ENCODE measurements around the gene CDK15. TPM values are rescaled to one million over a fixed set of nuclear protein-coding genes. Genes with fewer than 3 reads are reported as not detected.

Gene CDK15
- total RNA-seq, 2 donors from 2014 or later = 0.52 TPM; not detected in 1

DNA sequence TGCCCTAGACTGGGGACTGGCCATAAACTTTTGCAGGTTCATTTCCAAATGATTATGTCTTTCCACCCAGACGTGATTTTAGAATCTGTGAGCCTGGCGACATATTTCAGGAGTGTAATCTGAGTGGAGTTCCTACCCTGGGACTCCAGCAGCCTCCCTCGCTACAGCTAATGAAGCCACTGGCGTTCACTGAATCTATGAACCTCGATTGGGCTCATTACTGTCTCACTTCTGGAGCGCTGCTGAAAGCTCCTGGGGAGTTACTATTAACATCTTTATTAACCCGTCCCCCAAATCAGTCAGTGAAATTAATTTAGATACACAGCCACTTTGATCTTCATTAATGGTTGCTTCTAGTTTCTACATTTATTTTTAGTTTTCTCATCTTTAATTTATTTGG is 56.5 kb downstream of the CDK15 start:
- H3K36me3 ChIP-seq (replicated peaks in 1 of 2; ENCODE audit: insufficient read depth in 1 of 2, low read depth in 2 of 2) = no peaks in the 10 kb centered on the region
- H3K9me3 ChIP-seq = no peaks in the 10 kb centered on the region
- intact Hi-C loops (cut with DNase I) = loop anchor here (5.0 kb wide), 1 partner anchor 319 kb away; no protein-coding TSS in a partner anchor
- H3K27ac ChIP-seq = no peak overlapping the region
- ATAC-seq (no peak), DNase-seq (no peak)
- H3K4me3 ChIP-seq = no peak overlapping the region
- H3K27me3 ChIP-seq = no peaks in the 10 kb centered on the region
- H3K4me1 ChIP-seq = no peaks in the 10 kb centered on the region
- no peak for TF ChIP-seq POLR2A (IDR thresholded peaks at IDR 0.05)
- TF ChIP-seq, protein P1, sequence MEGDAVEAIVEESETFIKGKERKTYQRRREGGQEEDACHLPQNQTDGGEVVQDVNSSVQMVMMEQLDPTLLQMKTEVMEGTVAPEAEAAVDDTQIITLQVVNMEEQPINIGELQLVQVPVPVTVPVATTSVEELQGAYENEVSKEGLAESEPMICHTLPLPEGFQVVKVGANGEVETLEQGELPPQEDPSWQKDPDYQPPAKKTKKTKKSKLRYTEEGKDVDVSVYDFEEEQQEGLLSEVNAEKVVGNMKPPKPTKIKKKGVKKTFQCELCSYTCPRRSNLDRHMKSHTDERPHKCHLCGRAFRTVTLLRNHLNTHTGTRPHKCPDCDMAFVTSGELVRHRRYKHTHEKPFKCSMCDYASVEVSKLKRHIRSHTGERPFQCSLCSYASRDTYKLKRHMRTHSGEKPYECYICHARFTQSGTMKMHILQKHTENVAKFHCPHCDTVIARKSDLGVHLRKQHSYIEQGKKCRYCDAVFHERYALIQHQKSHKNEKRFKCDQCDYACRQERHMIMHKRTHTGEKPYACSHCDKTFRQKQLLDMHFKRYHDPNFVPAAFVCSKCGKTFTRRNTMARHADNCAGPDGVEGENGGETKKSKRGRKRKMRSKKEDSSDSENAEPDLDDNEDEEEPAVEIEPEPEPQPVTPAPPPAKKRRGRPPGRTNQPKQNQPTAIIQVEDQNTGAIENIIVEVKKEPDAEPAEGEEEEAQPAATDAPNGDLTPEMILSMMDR (IDR thresholded peaks at IDR 0.05) = no peak
- 80 to 82% methylated on average over 7 of the region's 7 CpGs for WGBS, 2 donors

- Histone ChIP-seq H3K27me3 (no peaks in the 10 kb centered on the region), H3K9me3 (no peaks in the 10 kb centered on the region), H3K27ac (no peak overlapping the region), H3K36me3 (replicated peaks in 1 of 2; ENCODE audit: insufficient read depth in 1 of 2, low read depth in 2 of 2) (no peaks in the 10 kb centered on the region), H3K4me3 (no peak overlapping the region), H3K4me1 (no peaks in the 10 kb centered on the region)
- intact Hi-C loops (cut with DNase I) = no loop called here
- DNase-seq = no peak
- no peak for ATAC-seq
- 43 to 47% methylated on average over 5 of the region's 5 CpGs for WGBS, 2 donors
- TF ChIP-seq, protein P1 (IDR thresholded peaks at IDR 0.05) = no peak
- no peak for TF ChIP-seq POLR2A (IDR thresholded peaks at IDR 0.05)
These were observed 60.5 kb downstream of the CDK15 start for GRCh38 chr2:201866643-201867473.

GRCh38 chr2:201871471-201871870 is 65.1 kb downstream of the CDK15 start:
- TF ChIP-seq POLR2A (IDR thresholded peaks at IDR 0.05) = no peak
- TF ChIP-seq, protein P1 (IDR thresholded peaks at IDR 0.05) = no peak
- intact Hi-C loops (cut with DNase I) = no loop called here
- ATAC-seq (no peak), DNase-seq (no peak)
- H3K4me1 ChIP-seq = no peaks in the 10 kb centered on the region
- no peak overlapping the region for H3K27ac ChIP-seq
- no peak overlapping the region for H3K4me3 ChIP-seq
- no peaks in the 10 kb centered on the region for H3K27me3 ChIP-seq
- no peaks in the 10 kb centered on the region for H3K36me3 ChIP-seq (replicated peaks in 1 of 2; ENCODE audit: insufficient read depth in 1 of 2, low read depth in 2 of 2)
- H3K9me3 ChIP-seq = no peaks in the 10 kb centered on the region
- 86 to 94% methylated on average over 5 of the region's 5 CpGs for WGBS, 2 donors

DNA sequence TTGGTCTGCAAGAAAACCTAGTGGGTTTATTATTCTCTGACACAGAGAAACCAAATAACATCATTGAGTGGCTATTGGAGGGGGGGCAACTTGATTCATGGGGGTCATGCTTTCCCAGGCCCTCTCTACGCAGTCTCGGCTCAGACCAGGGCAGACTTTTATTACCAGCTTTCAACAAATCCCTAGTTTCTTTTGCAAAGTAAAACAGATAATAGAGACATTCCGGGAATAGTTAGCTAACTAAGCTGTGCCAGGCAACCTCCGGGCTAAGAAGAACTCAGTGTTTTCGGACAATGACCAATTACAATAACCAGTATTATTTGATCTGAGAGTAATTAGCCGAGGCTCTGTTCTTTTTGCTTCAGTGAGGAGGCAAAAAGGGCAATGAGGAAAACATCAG is 66.3 kb downstream of the CDK15 start:
- DNase-seq (no peak), ATAC-seq (no peak)
- WGBS, 2 donors = 81% methylated on average over 6 of the region's 6 CpGs
- TF ChIP-seq, protein P1 (IDR thresholded peaks at IDR 0.05) = no peak
- TF ChIP-seq POLR2A (IDR thresholded peaks at IDR 0.05) = no peak
- no peaks in the 10 kb centered on the region for H3K9me3 ChIP-seq
- H3K27ac ChIP-seq = no peak overlapping the region
- H3K36me3 ChIP-seq (replicated peaks in 1 of 2; ENCODE audit: insufficient read depth in 1 of 2, low read depth in 2 of 2) = no peaks in the 10 kb centered on the region
- no peaks in the 10 kb centered on the region for H3K27me3 ChIP-seq
- no peak overlapping the region for H3K4me3 ChIP-seq
- H3K4me1 ChIP-seq = no peaks in the 10 kb centered on the region
- intact Hi-C loops (cut with DNase I) = no loop called here

- no peaks in the 10 kb centered on the region for H3K27me3 ChIP-seq
- H3K4me3 ChIP-seq = no peak overlapping the region
- no peak for TF ChIP-seq POLR2A (IDR thresholded peaks at IDR 0.05)
- ATAC-seq = no peak
- H3K27ac ChIP-seq = no peak overlapping the region
- H3K4me1 ChIP-seq = peaks cover 11% of the 10 kb centered on the region
- H3K36me3 ChIP-seq (replicated peaks in 1 of 2; ENCODE audit: insufficient read depth in 1 of 2, low read depth in 2 of 2) = no peaks in the 10 kb centered on the region
- no peak for DNase-seq
- intact Hi-C loops (cut with DNase I) = no loop called here
- no peaks in the 10 kb centered on the region for H3K9me3 ChIP-seq
- WGBS, 2 donors = 73 to 76% methylated on average over 10 of the region's 10 CpGs
These were observed 73.7 kb downstream of the CDK15 start for GRCh38 chr2:201879996-201880395.

Data from body of pancreas (tissue), 4 donors.